SK-N-SH treated with all-trans-retinoic acid at 6 μM for 48 hours (cell line): ENCODE results near the gene UST.

ENCODE experiments used
- ATAC-seq: fragments of 200-7000 bp; cut with Tn5 transposase; 3 replicates; pipeline ENCODE4 v1.9.1; 2020; ENCODE audit warnings: mild to moderate bottlenecking, moderate library complexity
- ARNTL ChIP-seq: fragments of 450-650 bp; formaldehyde crosslinking; IDR thresholded peaks from 2 replicates; pipeline ENCODE4 v1.5.0; 2020; ENCODE audit warnings: low read depth, mild to moderate bottlenecking, moderate library complexity, borderline replicate concordance
- CREB5 ChIP-seq: fragments of 250-450 bp; sonication (Bioruptor Pico); IDR thresholded peaks from 2 replicates; pipeline ENCODE4 v1.5.1; 2020; ENCODE audit warnings: low read depth, mild to moderate bottlenecking, moderate library complexity
- CSDC2 ChIP-seq: fragments of 250-450 bp; sonication (Bioruptor Pico); IDR thresholded peaks from 2 replicates; pipeline ENCODE4 v1.5.0; 2020; ENCODE audit warnings: mild to moderate bottlenecking, moderate library complexity
- CSRNP3 ChIP-seq: fragments of 250-450 bp; sonication (Bioruptor Pico); IDR thresholded peaks from 2 replicates; pipeline ENCODE4 v1.5.1; 2021; ENCODE audit warnings: mild to moderate bottlenecking, moderate library complexity
- ESRRG ChIP-seq: fragments of 250-450 bp; sonication (Bioruptor Pico); IDR thresholded peaks from 2 replicates; pipeline ENCODE4 v1.6.1; 2021; ENCODE audit warnings: mild to moderate bottlenecking
- GLIS3 ChIP-seq: fragments of 250-450 bp; sonication (Bioruptor Pico); IDR thresholded peaks from 2 replicates; pipeline ENCODE4 v1.5.0; 2020; ENCODE audit warnings: mild to moderate bottlenecking, moderate library complexity
- ISL1 ChIP-seq: fragments of 250-450 bp; sonication (Bioruptor Pico); IDR thresholded peaks from 2 replicates; pipeline ENCODE4 v2.1.2; 2022; ENCODE audit warnings: mild to moderate bottlenecking, moderate library complexity
- OSR1 ChIP-seq: fragments of 250-450 bp; sonication (Bioruptor Pico); IDR thresholded peaks from 2 replicates; pipeline ENCODE4 v1.8.0; 2022; ENCODE audit warnings: moderate library complexity, mild to moderate bottlenecking, inconsistent platforms
- PATZ1 ChIP-seq: fragments of 250-450 bp; sonication (Bioruptor Pico); IDR thresholded peaks from 2 replicates; pipeline ENCODE4 v1.8.0; 2020; ENCODE audit warnings: mild to moderate bottlenecking, moderate library complexity, borderline replicate concordance
- POU6F1 ChIP-seq: fragments of 250-450 bp; sonication (Bioruptor Pico); IDR thresholded peaks from 2 replicates; pipeline ENCODE4 v1.8.0; 2021; ENCODE audit warnings: low read depth, mild to moderate bottlenecking, moderate library complexity, borderline replicate concordance
- PPARA ChIP-seq: fragments of 250-450 bp; sonication (Bioruptor Pico); IDR thresholded peaks from 2 replicates; pipeline ENCODE4 v1.5.0; 2020; ENCODE audit warnings: mild to moderate bottlenecking, borderline replicate concordance
- RARB ChIP-seq: fragments of 250-450 bp; sonication (Bioruptor Pico); IDR thresholded peaks from 2 replicates; pipeline ENCODE4 v1.8.0; 2021; ENCODE audit warnings: mild to moderate bottlenecking, moderate library complexity
- SNAI2 ChIP-seq: fragments of 250-450 bp; sonication (Bioruptor Pico); IDR thresholded peaks from 2 replicates; pipeline ENCODE4 v1.5.0; 2020; ENCODE audit warnings: mild to moderate bottlenecking, moderate library complexity
- TCF4 ChIP-seq: fragments of 250-450 bp; sonication (Bioruptor Pico); IDR thresholded peaks from 2 replicates; pipeline ENCODE4 v1.8.0; 2021; ENCODE audit warnings: mild to moderate bottlenecking, moderate library complexity, borderline replicate concordance
- TOX ChIP-seq: fragments of 250-450 bp; sonication (Bioruptor Pico); IDR thresholded peaks from 2 replicates; pipeline ENCODE4 v1.8.0; 2021; ENCODE audit warnings: mild to moderate bottlenecking, moderate library complexity, borderline replicate concordance
- TSHZ2 ChIP-seq: fragments of 250-450 bp; sonication (Bioruptor Pico); IDR thresholded peaks from 2 replicates; pipeline ENCODE4 v1.5.0; 2020; ENCODE audit warnings: mild to moderate bottlenecking, moderate library complexity
- ZFP3 ChIP-seq: fragments of 250-450 bp; sonication (Bioruptor Pico); IDR thresholded peaks from 2 replicates; pipeline ENCODE4 v1.5.0; 2020; ENCODE audit warnings: mild to moderate bottlenecking, moderate library complexity
- ZFP30 ChIP-seq: fragments of 450-650 bp; formaldehyde crosslinking; IDR thresholded peaks from 2 replicates; pipeline ENCODE4 v1.5.0; 2022; ENCODE audit warnings: mild to moderate bottlenecking, moderate library complexity
- ZNF565 ChIP-seq: fragments of 450-650 bp; formaldehyde crosslinking; conservative IDR thresholded peaks from 2 replicates; pipeline ENCODE4 v1.5.0; 2020; ENCODE audit warnings: low read depth, mild to moderate bottlenecking, moderate library complexity
- ZNF70 ChIP-seq: fragments of 450-650 bp; formaldehyde crosslinking; IDR thresholded peaks from 2 replicates; pipeline ENCODE4 v1.5.0; 2020; ENCODE audit warnings: mild to moderate bottlenecking, moderate library complexity
- ZNF8 ChIP-seq: fragments of 450-650 bp; formaldehyde crosslinking; IDR thresholded peaks from 2 replicates; pipeline ENCODE4 v1.5.0; 2020; ENCODE audit warnings: mild to moderate bottlenecking, moderate library complexity

UST gene

GRCh38 chr6:148945301-148946021, 198.6 kb downstream of the UST start:
- no peak for ATAC-seq
- TF ChIP-seq CREB5 (CRISPR knock-in tag) = no peak
- no peak for TF ChIP-seq OSR1 (CRISPR knock-in tag)
- TF ChIP-seq ZNF8 (CRISPR knock-in tag) = no peak
- no peak for TF ChIP-seq ZFP30
- TF ChIP-seq ESRRG (CRISPR knock-in tag) = no peak
- TF ChIP-seq ISL1 (CRISPR knock-in tag) = no peak
- TF ChIP-seq CSDC2 (CRISPR knock-in tag) = no peak
- TF ChIP-seq ZFP3 (CRISPR knock-in tag) = no peak
- TF ChIP-seq CSRNP3 (CRISPR knock-in tag) = no peak
- no peak for TF ChIP-seq SNAI2 (CRISPR knock-in tag)
- no peak for TF ChIP-seq GLIS3 (CRISPR knock-in tag)
- TF ChIP-seq ZNF565 (CRISPR knock-in tag) = no peak
- TF ChIP-seq RARB (CRISPR knock-in tag) = no peak
- TF ChIP-seq TOX (CRISPR knock-in tag) = no peak
- TF ChIP-seq TSHZ2 = no peak
- no peak for TF ChIP-seq PATZ1 (CRISPR knock-in tag)
- TF ChIP-seq POU6F1 (CRISPR knock-in tag) = no peak

GRCh38 chr6:148947621-148948444, 201.0 kb downstream of the UST start:
- peak; percentile 96 for ATAC-seq
- TF ChIP-seq ARNTL (CRISPR knock-in tag) = no peak
- no peak for TF ChIP-seq TOX (CRISPR knock-in tag)
- no peak for TF ChIP-seq OSR1 (CRISPR knock-in tag)
- TF ChIP-seq TSHZ2 = no peak
- TF ChIP-seq CSDC2 (CRISPR knock-in tag) = no peak
- no peak for TF ChIP-seq ISL1 (CRISPR knock-in tag)
- no peak for TF ChIP-seq TCF4
- TF ChIP-seq CREB5 (CRISPR knock-in tag) = no peak
- TF ChIP-seq ESRRG (CRISPR knock-in tag) = no peak
- TF ChIP-seq ZNF70 = no peak
- no peak for TF ChIP-seq GLIS3 (CRISPR knock-in tag)
- TF ChIP-seq POU6F1 (CRISPR knock-in tag) = no peak
- TF ChIP-seq ZFP30 = no peak
- TF ChIP-seq ZFP3 (CRISPR knock-in tag) = no peak
- no peak for TF ChIP-seq ZNF565 (CRISPR knock-in tag)
- TF ChIP-seq RARB (CRISPR knock-in tag) = no peak
- TF ChIP-seq PPARA (CRISPR knock-in tag) = no peak
